K562 (cell line): ENCODE results near the gene AFF2.

Source experiments
- ATF1 ChIP-seq, 2 experiments: fragments of 450-650 bp in 1 of 2; IDR thresholded peaks; 2 replicates each; pipeline ENCODE4 v1.6.1; 2016; ENCODE audit warnings: missing compliant biosample characterization in 1 of 2, missing genetic modification characterization in 1 of 2
- LARP7 ChIP-seq: fragments of 450-650 bp; IDR thresholded peaks from 2 replicates; pipeline ENCODE4 v1.6.1; 2016
- MCM3 ChIP-seq: fragments of 450-650 bp; IDR thresholded peaks from 2 replicates; pipeline ENCODE4 v1.6.1; 2016
- SMC3 ChIP-seq: conservative IDR thresholded peaks from 2 replicates; pipeline ENCODE4 v1.6.1; 2011; ENCODE audit warnings: low read depth, low read length, improper control_type of control experiment; ENCODE audit not compliant: insufficient read depth
- TAF1 ChIP-seq: IDR thresholded peaks from 2 replicates; pipeline ENCODE4 v1.6.1; 2011; ENCODE audit warnings: mild to moderate bottlenecking, low read length, moderate library complexity; ENCODE audit not compliant: insufficient read depth, control insufficient read depth, severe bottlenecking; ENCODE audit errors: extremely low read depth
- ZHX1 ChIP-seq: fragments of 150-350 bp; conservative IDR thresholded peaks from 2 replicates; pipeline ENCODE4 v1.6.1; 2014; ENCODE audit warnings: low read length
- ZNF217 ChIP-seq: sonication (generic); formaldehyde crosslinking; IDR thresholded peaks from 2 replicates; pipeline ENCODE4 v1.8.0; 2022; ENCODE audit warnings: mild to moderate bottlenecking, missing genetic modification reagents

DNA sequence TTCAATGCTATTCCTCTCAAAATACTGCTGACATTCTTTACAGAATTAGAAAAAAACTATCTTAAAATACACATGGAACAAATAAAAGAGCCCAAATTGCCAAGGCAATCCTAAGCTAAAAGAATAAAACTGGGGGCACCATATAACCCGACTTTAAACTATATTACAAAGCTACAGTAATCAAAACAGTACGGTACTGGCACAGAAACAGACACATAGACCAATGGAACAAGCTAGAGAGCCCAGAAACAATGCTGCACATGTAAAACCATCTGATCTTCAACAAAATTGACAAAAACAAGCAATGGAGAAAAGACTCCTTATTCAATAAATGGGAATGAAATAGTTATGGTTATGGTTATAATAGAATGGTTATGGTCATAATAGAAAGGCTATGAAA is 522.1 kb downstream of the AFF2 start:
- no peak for TF ChIP-seq MCM3
- no peak for TF ChIP-seq LARP7
- TF ChIP-seq ZHX1, result no peak
- TF ChIP-seq ATF1 (CRISPR knock-in tag; IDR thresholded peaks at IDR 0.05), result no peak
- TF ChIP-seq ATF1 (tag; IDR thresholded peaks at IDR 0.05), result no peak
- TF ChIP-seq ZNF217 (CRISPR knock-in tag), result no peak
- TF ChIP-seq SMC3, result no peak
- TF ChIP-seq TAF1, result no peak
